Astrocyte (in vitro differentiated cells and primary cell): ENCODE measurements around the gene EPHA6. TPM values are rescaled to one million over a fixed set of nuclear protein-coding genes. Genes with fewer than 3 reads are reported as not detected.

Experiments used
- DNase-seq: peaks from one replicate; pipeline ENCODE4 v3.0.0-alpha.2; 2010; ENCODE audit warnings: low read depth
- FAIRE-seq: peaks from 2 replicates; lab custom pipeline; 2011; peaks lifted over from hg19 to GRCh38; lab: Jason Lieb, UNC
- H2AFZ ChIP-seq: 2 replicates; pipeline ENCODE4 v1.6.0; 2012; ENCODE audit warnings: low read depth, low read length, inconsistent platforms
- H3K27ac ChIP-seq: 2 replicates; pipeline ENCODE4 v1.5.1; 2011; ENCODE audit warnings: low read depth, low read length, inconsistent platforms
- H3K27me3 ChIP-seq: 2 replicates; pipeline ENCODE4 v1.6.0; 2011; ENCODE audit warnings: low read length, inconsistent platforms; ENCODE audit not compliant: insufficient read depth
- H3K36me3 ChIP-seq: 2 replicates; pipeline ENCODE4 v1.5.1; 2011; ENCODE audit warnings: low read length, inconsistent platforms; ENCODE audit not compliant: insufficient read depth
- H3K4me1 ChIP-seq: 2 replicates; pipeline ENCODE4 v1.5.1; 2011; ENCODE audit warnings: low read length, inconsistent platforms; ENCODE audit not compliant: insufficient read depth
- H3K4me2 ChIP-seq: 2 replicates; pipeline ENCODE4 v1.6.0; 2012; ENCODE audit warnings: low read length, inconsistent platforms
- H3K4me3 ChIP-seq: 2 replicates; pipeline ENCODE4 v1.5.1; 2011; ENCODE audit warnings: low read depth, mild to moderate bottlenecking, low read length, inconsistent platforms; ENCODE audit not compliant: insufficient read depth
- H3K79me2 ChIP-seq: 2 replicates; pipeline ENCODE4 v1.6.0; 2012; ENCODE audit warnings: mild to moderate bottlenecking, low read length, inconsistent platforms; ENCODE audit not compliant: insufficient read depth
- H3K9ac ChIP-seq: 2 replicates; pipeline ENCODE4 v1.6.0; 2012; ENCODE audit warnings: mild to moderate bottlenecking, low read length, inconsistent platforms
- H3K9me3 ChIP-seq: 2 replicates; pipeline ENCODE4 v1.5.1; 2012; ENCODE audit warnings: low read depth, mild to moderate bottlenecking, low read length, inconsistent platforms; ENCODE audit not compliant: insufficient read depth
- H4K20me1 ChIP-seq: 2 replicates; pipeline ENCODE4 v1.6.0; 2012; ENCODE audit warnings: low read length, inconsistent platforms; ENCODE audit not compliant: insufficient read depth
- H3K27ac Mint-ChIP-seq: one replicate; pipeline ENCODE4 v1.8.0; 2021; ENCODE audit warnings: mild to moderate bottlenecking, mixed read lengths; ENCODE audit not compliant: unreplicated experiment
- H3K27me3 Mint-ChIP-seq: one replicate; pipeline ENCODE4 v1.8.0; 2021; ENCODE audit warnings: low read depth, mixed read lengths; ENCODE audit not compliant: unreplicated experiment
- H3K36me3 Mint-ChIP-seq: one replicate; pipeline ENCODE4 v1.8.0; 2021; ENCODE audit warnings: low read depth, mixed read lengths; ENCODE audit not compliant: unreplicated experiment
- H3K4me1 Mint-ChIP-seq: one replicate; pipeline ENCODE4 v1.8.0; 2021; ENCODE audit warnings: low read depth, mixed read lengths; ENCODE audit not compliant: unreplicated experiment
- H3K4me3 Mint-ChIP-seq: one replicate; pipeline ENCODE4 v1.8.0; 2021; ENCODE audit warnings: mild to moderate bottlenecking, moderate library complexity, mixed read lengths; ENCODE audit not compliant: unreplicated experiment
- H3K9me3 Mint-ChIP-seq: one replicate; pipeline ENCODE4 v1.8.0; 2021; ENCODE audit warnings: mild to moderate bottlenecking, mixed read lengths; ENCODE audit not compliant: unreplicated experiment
- EZH2 ChIP-seq: IDR thresholded peaks from 2 replicates; pipeline ENCODE4 v1.6.1; 2012; ENCODE audit warnings: mild to moderate bottlenecking, low read length, inconsistent platforms; ENCODE audit not compliant: insufficient read depth
- total RNA-seq: library from RNA; stranded (reverse); gene quantifications from 2 replicates; pipeline ENCODE4 v1.2.1, GENCODE V29; 2021
- TF ChIP-seq, protein P1 (sequence below): IDR thresholded peaks from 2 replicates; pipeline ENCODE4 v1.5.1; 2011; ENCODE audit warnings: low read depth, mild to moderate bottlenecking, inconsistent platforms, low read length, moderate library complexity; ENCODE audit not compliant: insufficient read depth

The EPHA6 gene
- total RNA-seq, 1 donor from 2014 or later = 1.7 TPM

DNA sequence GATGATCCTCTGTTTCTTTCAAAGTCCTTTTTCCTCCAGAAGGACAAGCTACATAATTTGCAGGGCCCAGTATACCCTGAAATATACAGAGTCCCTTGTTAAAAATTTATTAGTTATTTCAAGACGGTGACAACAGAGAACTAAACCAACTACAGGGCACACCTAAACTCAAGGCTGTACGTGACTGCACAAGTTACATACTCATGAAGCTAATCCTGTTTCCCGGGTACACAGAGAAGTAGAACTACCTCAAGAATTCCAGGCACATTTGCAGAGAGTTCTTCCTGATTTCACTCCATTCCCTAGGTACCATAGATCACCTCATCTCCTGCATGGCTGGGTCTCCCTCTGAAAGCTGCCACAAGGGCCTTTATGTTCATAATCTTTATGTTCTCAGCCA lies 670.8 kb downstream of the EPHA6 start:
- TF ChIP-seq, protein P1, sequence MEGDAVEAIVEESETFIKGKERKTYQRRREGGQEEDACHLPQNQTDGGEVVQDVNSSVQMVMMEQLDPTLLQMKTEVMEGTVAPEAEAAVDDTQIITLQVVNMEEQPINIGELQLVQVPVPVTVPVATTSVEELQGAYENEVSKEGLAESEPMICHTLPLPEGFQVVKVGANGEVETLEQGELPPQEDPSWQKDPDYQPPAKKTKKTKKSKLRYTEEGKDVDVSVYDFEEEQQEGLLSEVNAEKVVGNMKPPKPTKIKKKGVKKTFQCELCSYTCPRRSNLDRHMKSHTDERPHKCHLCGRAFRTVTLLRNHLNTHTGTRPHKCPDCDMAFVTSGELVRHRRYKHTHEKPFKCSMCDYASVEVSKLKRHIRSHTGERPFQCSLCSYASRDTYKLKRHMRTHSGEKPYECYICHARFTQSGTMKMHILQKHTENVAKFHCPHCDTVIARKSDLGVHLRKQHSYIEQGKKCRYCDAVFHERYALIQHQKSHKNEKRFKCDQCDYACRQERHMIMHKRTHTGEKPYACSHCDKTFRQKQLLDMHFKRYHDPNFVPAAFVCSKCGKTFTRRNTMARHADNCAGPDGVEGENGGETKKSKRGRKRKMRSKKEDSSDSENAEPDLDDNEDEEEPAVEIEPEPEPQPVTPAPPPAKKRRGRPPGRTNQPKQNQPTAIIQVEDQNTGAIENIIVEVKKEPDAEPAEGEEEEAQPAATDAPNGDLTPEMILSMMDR = no peak
- no peak for TF ChIP-seq EZH2
- Mint-ChIP-seq H3K4me1 (no peaks in the 10 kb centered on the region), H3K36me3 (no peaks in the 10 kb centered on the region), H3K4me3 (no peak overlapping the region), H3K27ac (no peak overlapping the region), H3K27me3 (no peaks in the 10 kb centered on the region), H3K9me3 (no peaks in the 10 kb centered on the region)
- no peak overlapping the region for H3K27ac ChIP-seq
- H3K9me3 ChIP-seq = no peaks in the 10 kb centered on the region
- H2AFZ ChIP-seq = no peak overlapping the region
- no peaks in the 10 kb centered on the region for H4K20me1 ChIP-seq
- no peak overlapping the region for H3K9ac ChIP-seq
- no peak for FAIRE-seq
- no peaks in the 10 kb centered on the region for H3K79me2 ChIP-seq
- H3K4me2 ChIP-seq = no peak overlapping the region
- no peaks in the 10 kb centered on the region for H3K27me3 ChIP-seq
- H3K36me3 ChIP-seq = no peaks in the 10 kb centered on the region
- H3K4me3 ChIP-seq = no peak overlapping the region
- no peak for DNase-seq
- no peaks in the 10 kb centered on the region for H3K4me1 ChIP-seq

- H3K27ac ChIP-seq = no peak overlapping the region
Measured at GRCh38 chr3:97487587-97487986, 673.2 kb downstream of the EPHA6 start.

DNA sequence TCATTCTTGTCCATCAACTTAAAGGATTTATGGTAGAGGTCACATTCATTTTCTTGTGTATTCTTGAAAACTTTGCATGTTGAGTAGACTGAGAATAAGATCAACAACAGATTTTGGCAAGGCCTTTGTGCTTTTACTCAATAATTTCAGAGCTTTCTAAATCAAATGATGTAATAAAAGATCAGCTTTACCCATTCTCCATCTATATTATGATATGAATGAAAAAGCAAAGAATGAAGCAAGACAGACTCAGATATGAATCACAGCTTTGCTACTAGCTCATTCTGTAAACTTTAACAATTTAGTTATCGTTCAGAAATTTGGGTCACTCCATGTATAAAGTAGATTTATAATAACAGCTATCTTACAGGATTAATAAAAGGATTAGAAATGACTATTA lies 674.3 kb downstream of the EPHA6 start:
- H3K4me3 ChIP-seq = no peak overlapping the region
- no peak overlapping the region for H3K4me2 ChIP-seq
- Mint-ChIP-seq H3K4me3 (no peak overlapping the region), H3K36me3 (no peaks in the 10 kb centered on the region), H3K27ac (no peak overlapping the region), H3K4me1 (no peaks in the 10 kb centered on the region), H3K27me3 (no peaks in the 10 kb centered on the region), H3K9me3 (no peaks in the 10 kb centered on the region)
- no peaks in the 10 kb centered on the region for H3K36me3 ChIP-seq
- no peaks in the 10 kb centered on the region for H3K27me3 ChIP-seq
- TF ChIP-seq, protein P1 = no peak
- TF ChIP-seq EZH2 = no peak
- H3K9me3 ChIP-seq = no peaks in the 10 kb centered on the region
- no peaks in the 10 kb centered on the region for H4K20me1 ChIP-seq
- FAIRE-seq (no peak), DNase-seq (no peak)
- no peaks in the 10 kb centered on the region for H3K4me1 ChIP-seq
- no peak overlapping the region for H3K27ac ChIP-seq
- no peak overlapping the region for H3K9ac ChIP-seq
- no peaks in the 10 kb centered on the region for H3K79me2 ChIP-seq
- H2AFZ ChIP-seq = no peak overlapping the region

More at GRCh38 chr3:97487587-97487986, 673.2 kb downstream of the EPHA6 start:
- no peaks in the 10 kb centered on the region for H3K4me1 ChIP-seq
- no peaks in the 10 kb centered on the region for H4K20me1 ChIP-seq
- no peaks in the 10 kb centered on the region for H3K27me3 ChIP-seq
- H2AFZ ChIP-seq = no peak overlapping the region
- Mint-ChIP-seq H3K4me3 (no peak overlapping the region), H3K36me3 (no peaks in the 10 kb centered on the region), H3K9me3 (no peaks in the 10 kb centered on the region), H3K4me1 (no peaks in the 10 kb centered on the region), H3K27me3 (no peaks in the 10 kb centered on the region), H3K27ac (no peak overlapping the region)
- H3K4me2 ChIP-seq = no peak overlapping the region
- no peak for TF ChIP-seq EZH2
- TF ChIP-seq, protein P1 = no peak
- H3K36me3 ChIP-seq = no peaks in the 10 kb centered on the region
- H3K9ac ChIP-seq = no peak overlapping the region
- DNase-seq = no peak
- H3K4me3 ChIP-seq = no peak overlapping the region
- no peaks in the 10 kb centered on the region for H3K9me3 ChIP-seq
- no peaks in the 10 kb centered on the region for H3K79me2 ChIP-seq
- no peak for FAIRE-seq
